Adipose tissue (tissue), 3 donors: ENCODE results near the gene ELOA2. TPM values are rescaled to one million over a fixed set of nuclear protein-coding genes. Genes with fewer than 3 reads are reported as not detected.
"Not testable (repeated sequence)": the region's sequence is repeated elsewhere in the genome, so short reads cannot be mapped to it uniquely, and the experiment has no call there.

Experiments used
- H3K27ac ChIP-seq: one replicate; pipeline ENCODE4 v1.5.1; 2013; ENCODE audit warnings: low read depth, low read length
- WGBS, 3 donors: extraction: QIAGEN DNeasy Blood & Tissue Kit; methylation state at CpG; one replicate each; pipeline ENCODE4 v1.1.7; 2013; 5-methylcytosine and 5-hydroxymethylcytosine counted together
- polyA plus RNA-seq, 3 donors: library from polyadenylated mRNA; stranded (reverse); fragments of 200-250 nt; gene quantifications; one replicate each; pipeline ENCODE4 v1.2.3, GENCODE V29; 2013
- donor health status: healthy with polysubstance abuse.
- donor health status: Bipolar disorder and iron deficiency.
- donor health status: healthy.

The ELOA2 gene
- polyA plus RNA-seq, 3 donors: not detected

DNA sequence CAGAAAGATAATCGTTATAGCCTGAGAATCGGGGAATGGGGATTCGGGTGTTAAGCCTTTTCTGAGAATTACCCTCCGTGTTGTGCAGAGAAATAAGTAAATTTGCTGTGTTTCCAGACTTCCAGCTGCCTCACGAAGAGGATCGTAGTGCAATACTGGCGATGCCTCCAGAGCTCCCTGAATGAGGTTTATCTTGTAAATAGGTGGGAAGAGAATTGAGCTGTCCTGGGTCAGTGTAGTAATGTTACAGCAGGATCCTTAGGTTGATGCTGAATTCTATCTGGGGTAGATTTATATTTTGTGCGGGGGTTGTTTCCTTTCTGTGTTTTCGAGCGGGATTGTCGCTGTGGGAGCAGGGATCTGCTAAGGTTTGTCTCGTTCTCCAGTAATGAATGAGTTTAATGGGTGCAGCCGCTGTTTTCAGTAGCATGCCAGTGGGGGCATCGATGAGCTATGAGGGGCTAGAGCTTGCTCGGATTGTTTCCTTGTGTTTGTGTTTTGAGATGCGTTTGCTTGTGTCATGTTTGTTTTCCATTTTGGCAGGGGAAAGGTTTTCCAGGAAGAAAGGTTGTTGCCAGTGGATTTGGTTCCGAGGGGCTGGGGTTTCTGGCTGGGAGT, 9.8 kb downstream of the ELOA2 start:
- WGBS, 3 donors: 89 to 95% (median 90%) methylated on average over 3 to 6 of the region's 17 CpGs
- not testable (repeated sequence) for H3K27ac ChIP-seq

GRCh38 chr18:47023769-47024465, 11.5 kb downstream of the ELOA2 start:
- H3K27ac ChIP-seq: not testable (repeated sequence)
- WGBS, 3 donors: no CpG with 5 or more reads among the region's 55 CpGs

GRCh38 chr18:47022821-47023220, 12.6 kb downstream of the ELOA2 start:
- 94 to 97% (median 95%) methylated on average over 9 of the region's 29 CpGs for WGBS, 3 donors
- H3K27ac ChIP-seq: not testable (repeated sequence)

GRCh38 chr18:47020757-47021156, 14.7 kb downstream of the ELOA2 start:
- WGBS, 3 donors: no CpG with 5 or more reads among the region's 19 CpGs
- not testable (repeated sequence) for H3K27ac ChIP-seq

DNA sequence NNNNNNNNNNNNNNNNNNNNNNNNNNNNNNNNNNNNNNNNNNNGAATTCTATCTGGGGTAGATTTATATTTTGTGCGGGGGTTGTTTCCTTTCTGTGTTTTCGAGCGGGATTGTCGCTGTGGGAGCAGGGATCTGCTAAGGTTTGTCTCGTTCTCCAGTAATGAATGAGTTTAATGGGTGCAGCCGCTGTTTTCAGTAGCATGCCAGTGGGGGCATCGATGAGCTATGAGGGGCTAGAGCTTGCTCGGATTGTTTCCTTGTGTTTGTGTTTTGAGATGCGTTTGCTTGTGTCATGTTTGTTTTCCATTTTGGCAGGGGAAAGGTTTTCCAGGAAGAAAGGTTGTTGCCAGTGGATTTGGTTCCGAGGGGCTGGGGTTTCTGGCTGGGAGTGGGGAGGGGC, 15.6 kb downstream of the ELOA2 start:
- H3K27ac ChIP-seq: not testable (repeated sequence)
- no CpG with 5 or more reads among the region's 10 CpGs for WGBS, 3 donors

Other genes with a start within 250 kb of the ELOA2 start
- 10 to 100 TPM in 1 of 3 donors, 1 to 10 TPM in 2; 2.3 to 11.1 (median 6.0) TPM for gene PIAS2, start 118.1 kb downstream of the ELOA2 start, polyA plus RNA-seq
- 1 to 10 TPM in 2 of 3 donors, under 1 TPM in 1; 0.86 to 6.7 (median 3.2) TPM for gene KATNAL2, start 118.0 kb downstream of the ELOA2 start, polyA plus RNA-seq
- 10 to 100 TPM; 15.4 to 27.7 (median 19.3) TPM for gene HDHD2, start 114.9 kb upstream of the ELOA2 start, polyA plus RNA-seq
- gene IER3IP1, start 140.7 kb upstream of the ELOA2 start, polyA plus RNA-seq: 10 to 100 TPM in 2 of 3 donors, 1 to 10 TPM in 1; 6.9 to 16.3 (median 11.6) TPM
- gene SKOR2, start 216.0 kb upstream of the ELOA2 start, polyA plus RNA-seq: not detected